Keratinocyte (primary cell): ENCODE measurements around the gene NUMBL.

ENCODE experiments used
- CTCF ChIP-seq, 3 experiments: IDR thresholded peaks in 1 of 3; conservative IDR thresholded peaks in 1 of 3; optimal IDR thresholded peaks in 1 of 3; 2 replicates in 2 of 3; 3 replicates in 1 of 3; pipeline versions ENCODE3 to v1.5.1; 2011; ENCODE audit warnings: low read length in 3 of 3, mild to moderate bottlenecking in 3 of 3, moderate library complexity in 2 of 3, control low read depth in 1 of 3, inconsistent platforms in 1 of 3; ENCODE audit not compliant: insufficient read depth in 2 of 3; ENCODE audit errors: extremely low read depth in 1 of 3
- EZH2 ChIP-seq: IDR thresholded peaks from one replicate; pipeline ENCODE4 v1.6.1; 2012; ENCODE audit warnings: inconsistent platforms, mild to moderate bottlenecking, low read length, moderate library complexity

- no peak for TF ChIP-seq CTCF (optimal IDR thresholded peaks at IDR 0.05 in 1 of 3, IDR thresholded peaks at IDR 0.05 in 1 of 3, conservative IDR thresholded peaks at IDR 0.05 in 1 of 3; ENCODE audit: extremely low read depth in 1 of 3, insufficient read depth in 2 of 3, low read length in 3 of 3)
- no peak for TF ChIP-seq EZH2
Measured at GRCh38 chr19:40733149-40733548, 42.7 kb upstream of the NUMBL start.
